NCI-H2171 treated with DMSO at 0.1 percent for 48 hours (cell line): ENCODE data around the gene SMS.
A peak's percentile ranks its signal among the peaks of the same experiment; 100 is the strongest.
"Not testable (repeated sequence)": the region's sequence is repeated elsewhere in the genome, so short reads cannot be mapped to it uniquely, and the experiment has no call there.

Source experiments
- DNase-seq: peaks from one replicate; lab custom pipeline; 2025; lab: John Stamatoyannopoulos, UW

The SMS gene

DNA sequence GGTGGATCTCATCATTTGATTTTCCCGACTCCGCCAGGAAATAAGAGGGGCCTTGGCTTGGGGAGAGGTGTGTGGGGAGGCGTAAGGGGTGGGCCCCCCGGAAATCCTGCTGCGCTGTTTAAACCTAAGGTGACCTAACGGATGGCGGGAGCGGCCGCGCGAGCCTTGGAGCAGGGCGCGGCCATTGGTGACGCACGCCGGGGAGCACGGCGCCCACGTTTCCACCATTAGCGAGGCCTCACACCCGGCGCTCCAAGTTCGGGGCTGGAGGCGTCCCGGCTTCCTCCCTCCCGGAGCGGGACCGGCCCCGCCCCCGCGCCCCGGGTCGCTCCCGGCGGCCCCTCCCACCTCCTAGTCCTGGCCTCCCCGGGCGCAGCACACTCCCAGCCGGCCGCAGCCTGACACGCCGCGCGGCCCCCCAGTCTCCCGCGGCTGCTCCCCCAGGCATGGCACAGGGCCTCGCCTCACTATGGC lies at the start of gene SMS:
Gene SMS (plus strand): TSS at position 354 of the 474 bp plus-strand sequence. CDS start 116 bp downstream, at position 470.
- DNase-seq: peak; percentile 59

DNA sequence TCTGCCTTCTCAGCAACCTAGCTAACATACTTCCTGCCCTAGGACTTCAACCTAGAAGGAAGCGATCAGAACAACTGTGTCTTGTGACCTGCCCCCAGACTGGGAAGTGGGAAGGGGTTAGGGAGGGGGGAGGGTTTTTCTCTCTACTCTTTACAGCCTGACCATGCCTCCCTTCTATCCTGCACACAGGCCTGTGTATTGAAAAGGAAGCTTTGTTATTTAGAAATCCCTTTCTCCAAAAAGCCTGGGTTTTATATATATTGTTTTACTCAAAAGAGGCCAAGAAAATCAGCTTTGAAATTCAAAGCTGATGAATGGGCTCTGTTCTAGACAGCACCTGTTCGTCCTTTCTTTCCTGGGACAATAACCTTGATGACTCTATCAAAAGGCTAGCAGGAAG lies 35.2 kb upstream of the SMS start:
- no peak for DNase-seq

DNA sequence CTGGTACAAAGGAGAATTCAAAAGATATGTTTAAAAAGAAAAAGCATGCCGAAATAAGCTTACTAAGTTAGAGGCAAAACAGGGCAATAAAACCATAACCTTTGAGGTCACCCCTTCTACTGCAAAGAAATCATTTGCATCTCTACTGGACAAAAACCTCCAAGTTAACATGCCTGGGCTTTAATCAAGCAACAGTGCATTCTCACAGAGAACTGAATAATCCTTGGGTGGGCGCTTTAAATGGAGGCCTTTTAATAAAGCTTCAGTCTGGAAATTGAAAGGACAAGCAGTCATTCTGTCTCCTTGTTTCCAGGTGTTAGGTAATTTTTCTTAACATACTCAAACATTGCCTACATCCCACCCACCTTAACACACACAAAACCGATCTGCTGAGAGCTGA lies 34.6 kb upstream of the SMS start:
- no peak for DNase-seq

DNA sequence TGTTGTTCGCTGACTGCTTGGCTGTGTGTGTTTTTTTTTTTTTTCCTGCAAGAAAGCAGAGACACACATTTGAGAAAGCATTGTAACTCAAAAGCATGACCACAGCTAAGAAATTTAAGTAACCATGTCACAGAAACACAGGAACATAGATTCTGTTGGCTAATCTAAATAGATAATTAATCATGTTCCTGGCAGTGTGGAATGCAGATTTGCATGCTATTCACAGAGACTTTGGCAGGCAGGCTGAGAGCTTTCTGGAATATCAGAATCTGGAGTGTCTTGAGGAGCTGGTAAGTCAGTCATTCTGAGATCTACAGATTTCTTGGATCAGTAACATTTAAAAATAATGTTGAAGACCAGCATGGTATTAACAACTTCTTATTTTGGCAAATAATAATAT lies 33.2 kb upstream of the SMS start:
- no peak for DNase-seq

DNA sequence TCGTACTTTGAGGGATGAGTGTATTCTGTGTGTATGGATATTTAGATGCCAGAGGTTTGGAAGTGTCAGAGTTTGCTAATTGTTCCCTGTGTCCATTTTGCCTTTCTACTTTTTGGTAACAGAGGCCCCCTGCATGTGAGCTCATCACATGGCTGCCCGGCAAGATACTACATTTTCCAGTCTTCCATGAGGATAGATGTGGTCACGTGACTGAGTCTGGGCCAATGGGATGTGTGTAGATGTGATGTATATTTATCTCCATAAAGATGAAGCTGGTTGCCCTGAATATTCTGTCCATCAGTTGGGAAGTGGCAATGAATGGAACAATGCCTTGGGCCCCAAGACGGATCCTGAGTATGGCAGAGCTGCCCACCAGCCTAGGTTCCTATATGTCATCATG lies 29.0 kb upstream of the SMS start:
- DNase-seq: no peak

DNA sequence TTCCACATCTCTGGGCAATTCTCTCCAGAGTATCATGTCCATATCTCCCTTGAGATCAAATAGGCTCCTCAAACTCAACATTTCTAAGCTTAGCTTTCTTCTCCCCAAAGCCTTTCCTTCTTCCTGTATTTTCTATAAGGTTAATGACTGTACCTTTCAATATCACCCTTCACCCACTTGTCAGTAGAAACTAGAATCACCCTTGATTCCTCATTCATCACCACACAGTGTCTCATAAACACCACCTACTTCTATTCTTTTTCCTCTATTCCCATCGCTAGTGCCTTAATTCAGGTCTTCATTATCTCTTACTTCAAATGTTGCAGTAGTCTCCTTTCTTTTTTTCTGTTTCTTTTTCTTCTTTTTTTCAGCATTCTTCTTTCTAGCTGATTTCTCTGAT lies 28.3 kb upstream of the SMS start:
- DNase-seq: no peak

DNA sequence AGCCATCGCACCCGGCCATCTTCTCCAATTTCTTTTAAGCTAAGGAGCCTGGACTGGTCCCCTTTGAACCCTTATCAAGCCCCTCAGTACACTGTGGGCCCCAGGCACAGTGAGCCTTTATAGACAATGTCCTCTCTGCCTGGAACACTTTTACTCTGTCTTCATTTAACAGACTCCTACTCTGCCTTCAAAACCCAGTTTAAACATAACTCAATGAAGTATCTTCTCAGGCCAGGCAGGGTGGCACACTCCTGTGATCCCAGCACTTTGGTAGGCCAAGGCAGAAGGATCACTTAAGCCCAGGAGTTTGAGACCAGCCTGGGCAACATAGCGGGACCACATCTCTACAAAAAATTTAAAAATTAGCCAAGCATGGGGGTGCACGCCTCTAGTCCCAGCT lies 27.5 kb upstream of the SMS start:
- no peak for DNase-seq

DNA sequence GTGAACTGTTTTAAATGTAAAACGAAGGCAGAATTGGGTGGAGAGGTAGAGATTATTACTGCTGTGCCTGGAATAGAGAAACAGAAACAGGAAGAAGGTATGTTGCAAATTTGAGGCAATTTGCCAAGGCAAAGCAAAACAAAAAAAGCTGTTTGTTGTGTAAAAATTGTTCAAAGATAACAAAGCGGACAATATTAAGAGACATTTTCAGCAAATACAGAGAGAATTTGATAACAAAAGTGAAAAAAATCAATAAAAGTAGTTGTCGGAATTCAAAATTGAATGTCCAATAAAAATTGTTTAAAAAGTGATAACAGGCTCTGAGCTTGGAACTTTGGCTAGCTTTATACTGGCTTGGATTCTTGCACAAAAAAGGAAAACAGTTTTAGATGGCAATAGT lies 14.4 kb upstream of the SMS start:
- no peak for DNase-seq

DNA sequence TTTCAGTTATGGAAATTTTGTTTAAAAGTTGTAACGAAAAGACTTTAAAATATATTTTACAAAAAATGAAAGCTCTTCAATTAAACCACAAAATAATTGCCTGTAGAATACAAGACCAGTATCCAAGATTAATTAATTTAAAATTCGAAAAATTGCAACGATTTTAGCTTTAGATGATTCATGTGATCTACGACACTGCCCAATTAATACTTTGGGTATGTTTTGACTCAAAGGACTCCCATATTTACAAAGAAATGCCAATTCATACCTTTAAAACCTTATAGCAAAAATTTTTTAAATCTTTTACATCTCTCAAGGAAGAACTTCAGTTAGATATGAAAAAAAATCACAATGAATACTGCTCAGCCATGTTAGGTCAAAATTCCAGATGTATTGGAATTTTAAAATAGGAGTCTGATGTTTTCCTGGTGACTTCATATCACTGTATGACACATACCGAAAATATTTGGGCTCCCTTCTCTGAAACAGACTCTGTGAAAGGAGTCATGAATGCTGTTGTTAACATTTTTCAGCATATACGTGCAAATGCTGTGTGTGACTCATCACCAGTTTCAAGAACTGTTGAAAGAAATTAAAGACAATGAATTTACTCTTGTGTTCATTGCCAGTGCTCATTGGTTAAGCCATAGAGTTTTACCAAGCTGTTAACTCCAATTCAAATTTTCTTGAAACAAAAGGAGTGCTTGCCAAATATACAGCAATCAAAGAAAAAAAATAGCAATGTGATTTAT lies 13.8 kb upstream of the SMS start:
- DNase-seq: no peak

DNA sequence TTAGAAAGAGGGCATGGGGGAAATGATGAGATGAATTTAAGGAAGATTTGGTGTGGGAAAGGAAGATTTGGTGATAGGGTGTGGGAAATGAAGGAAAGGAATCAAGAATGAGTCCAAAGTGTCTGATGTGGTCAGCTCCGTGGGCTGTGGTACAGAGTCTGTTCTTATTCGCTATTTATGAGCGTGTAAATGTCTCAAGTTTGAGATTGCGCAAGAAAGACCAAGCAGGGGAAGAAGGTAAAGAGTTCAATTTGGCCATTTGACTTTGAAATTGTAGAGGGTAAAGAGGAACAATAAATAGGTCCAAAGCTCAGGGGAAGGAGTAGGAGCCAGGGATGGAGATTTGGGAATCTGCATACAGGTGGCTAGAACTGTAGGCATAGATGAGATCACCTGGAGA lies 11.3 kb upstream of the SMS start:
- no peak for DNase-seq

DNA sequence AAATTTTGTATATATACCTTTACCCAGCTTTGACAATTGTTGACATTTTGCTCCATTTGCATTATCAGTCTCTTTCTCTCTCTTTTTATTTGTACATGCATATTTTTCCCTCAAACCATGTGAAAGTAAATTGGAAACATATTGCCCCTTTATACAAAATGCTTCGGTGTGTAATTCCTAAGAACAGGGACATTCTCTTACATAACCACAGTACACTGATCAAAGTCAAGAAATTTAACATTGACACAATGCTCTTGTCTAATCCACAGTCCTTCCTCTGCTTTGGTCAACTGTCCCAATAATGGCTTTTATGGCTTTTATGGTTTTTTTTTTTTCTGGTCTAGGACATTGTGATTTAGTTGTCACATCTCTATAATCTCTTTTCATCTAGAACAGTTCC lies 9.5 kb upstream of the SMS start:
- DNase-seq: no peak

DNA sequence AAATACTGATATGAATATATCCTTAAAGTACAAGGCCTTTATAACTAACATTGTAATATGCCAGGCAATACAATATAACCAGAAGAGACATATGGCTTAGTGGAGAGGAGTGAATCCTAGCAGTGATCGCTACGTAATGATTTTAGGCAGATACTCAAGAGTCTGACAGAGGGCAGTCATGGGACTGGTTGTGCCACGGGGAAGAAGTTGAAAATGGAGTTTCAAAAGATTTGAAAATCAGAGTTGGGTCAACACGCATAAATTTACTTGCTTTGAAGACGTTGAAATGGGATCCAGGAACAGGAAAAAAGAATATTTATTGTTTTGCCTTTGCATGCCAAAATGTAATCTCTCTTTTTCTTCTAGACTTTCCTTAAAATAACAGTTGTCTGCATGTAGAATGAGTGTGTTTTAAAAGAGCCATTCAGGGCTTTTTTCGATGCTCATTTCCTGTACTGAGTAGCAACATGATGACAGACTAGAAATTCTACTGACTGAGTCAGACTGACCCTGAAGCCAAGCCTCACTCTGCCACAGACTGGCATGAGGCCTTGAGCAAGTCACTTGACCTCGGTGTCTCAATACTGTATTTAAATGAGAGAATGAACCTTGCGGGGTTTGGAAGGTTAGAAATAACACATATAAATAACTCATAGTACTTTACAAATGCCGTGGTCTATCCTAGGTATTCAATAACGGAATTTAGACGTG lies 8.1 kb upstream of the SMS start:
- no peak for DNase-seq

DNA sequence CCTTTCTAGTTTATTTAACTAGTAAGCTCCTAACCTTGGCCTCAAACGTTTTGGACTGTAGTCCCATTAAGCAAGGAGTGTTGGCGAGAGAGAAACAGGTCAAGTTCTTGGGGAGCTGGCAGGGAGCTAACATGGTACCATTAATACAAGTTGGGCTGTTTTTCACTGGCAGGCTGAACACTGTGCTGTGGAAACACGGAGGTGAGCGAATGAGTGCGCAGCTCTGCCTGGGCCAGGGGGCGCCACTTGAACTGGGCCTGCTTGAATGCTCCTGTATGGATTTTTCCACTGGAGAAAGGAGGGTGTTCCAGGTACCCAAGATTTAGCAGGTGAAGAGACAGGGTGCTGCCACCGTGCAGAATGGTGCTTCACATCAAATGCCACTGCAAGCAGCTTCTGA lies 7.4 kb upstream of the SMS start:
- DNase-seq: no peak

DNA sequence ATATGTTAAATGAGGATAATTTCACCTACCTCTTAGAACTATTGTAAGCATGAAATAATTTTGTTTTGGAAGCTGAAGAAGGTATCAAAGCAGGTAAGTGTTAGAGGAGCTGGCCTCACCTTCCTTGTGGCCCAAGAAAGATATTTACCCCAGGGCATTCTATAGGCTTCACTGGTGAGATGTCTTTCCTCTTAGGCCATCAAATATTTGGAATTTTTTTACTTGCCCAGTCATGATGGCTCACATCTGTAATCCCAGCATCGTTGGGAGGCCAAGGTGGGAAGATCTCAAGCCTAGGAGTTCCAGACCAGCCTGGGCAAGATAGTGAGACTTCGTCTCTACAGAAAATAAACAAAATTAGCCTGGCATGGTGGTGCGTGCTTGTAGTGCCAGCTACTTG lies 6.1 kb upstream of the SMS start:
- no peak for DNase-seq

DNA sequence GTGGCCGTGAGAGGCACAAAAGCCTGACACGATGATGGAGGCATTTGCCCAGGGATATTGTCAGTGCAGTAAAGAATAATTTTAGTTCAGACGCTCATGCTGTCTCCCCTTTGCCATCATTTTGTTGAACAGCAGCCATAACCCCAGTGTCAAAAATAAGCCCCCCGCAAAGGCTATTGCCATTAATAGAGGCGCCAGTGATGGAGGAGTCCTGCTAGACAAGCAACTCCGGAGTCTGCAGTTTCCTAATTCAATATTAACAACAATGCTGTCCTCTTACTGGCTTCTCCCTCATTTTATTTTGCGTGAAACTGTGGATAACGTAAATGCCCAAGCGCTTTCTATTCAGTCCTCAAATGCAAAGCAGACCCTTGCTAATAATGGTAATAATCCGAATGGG lies 603 bp upstream of the SMS start:
- no peak for DNase-seq

DNA sequence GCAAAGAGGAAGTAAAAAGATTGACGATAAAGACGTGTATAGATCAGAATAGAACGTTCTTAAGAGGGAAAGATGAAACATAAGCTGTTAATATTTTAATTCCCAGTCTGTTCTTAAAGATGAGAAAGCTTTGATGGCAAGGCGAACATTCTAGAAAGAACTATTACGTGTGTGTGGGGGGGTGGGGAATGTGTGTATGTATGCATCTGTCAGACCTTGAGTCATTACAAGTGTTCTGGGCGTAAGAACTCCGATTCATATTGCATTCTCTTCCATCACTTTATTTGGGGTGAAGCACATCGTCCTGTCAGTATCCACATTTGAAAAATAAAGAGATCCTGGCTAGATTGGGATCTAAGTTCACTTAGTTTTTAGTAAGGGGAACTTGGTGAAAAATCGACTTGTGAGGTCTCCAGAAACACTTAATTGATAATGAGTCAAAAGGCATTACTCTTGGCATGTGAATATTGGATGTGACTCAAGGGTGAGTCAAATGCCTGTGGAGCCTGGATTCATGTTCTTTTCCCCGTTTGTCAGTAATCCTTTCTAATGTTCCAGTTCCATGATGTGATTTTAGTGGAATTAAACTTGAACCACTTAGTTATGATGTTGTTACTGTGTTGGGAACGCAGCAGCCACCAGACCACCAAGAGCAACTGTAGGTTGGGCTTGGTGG lies 3.1 kb downstream of the SMS start:
- DNase-seq: no peak

DNA sequence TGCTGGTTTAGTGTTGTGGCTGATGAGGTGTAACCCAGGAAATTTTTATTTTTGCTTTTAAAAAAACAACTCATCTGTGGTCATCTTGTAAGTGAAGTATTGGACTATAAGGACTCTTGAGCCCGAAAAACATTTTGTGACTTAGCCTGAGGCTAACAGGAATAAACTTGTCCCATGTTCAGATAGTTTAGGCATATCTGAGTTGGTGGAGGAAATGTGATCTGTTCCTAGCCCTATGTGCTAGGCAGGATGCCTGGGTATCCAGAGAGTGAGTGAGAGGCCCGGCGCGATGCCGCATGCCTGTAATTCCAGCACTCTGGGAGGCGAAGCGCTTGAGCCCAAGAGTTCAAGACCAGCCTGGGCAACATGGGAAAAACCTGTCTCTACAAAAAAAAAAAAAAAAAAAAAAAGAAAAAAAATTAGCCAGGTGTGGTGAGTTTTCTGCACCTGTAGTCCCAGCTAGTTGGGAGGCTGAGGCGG lies 3.7 kb downstream of the SMS start:
- DNase-seq: no peak

DNA sequence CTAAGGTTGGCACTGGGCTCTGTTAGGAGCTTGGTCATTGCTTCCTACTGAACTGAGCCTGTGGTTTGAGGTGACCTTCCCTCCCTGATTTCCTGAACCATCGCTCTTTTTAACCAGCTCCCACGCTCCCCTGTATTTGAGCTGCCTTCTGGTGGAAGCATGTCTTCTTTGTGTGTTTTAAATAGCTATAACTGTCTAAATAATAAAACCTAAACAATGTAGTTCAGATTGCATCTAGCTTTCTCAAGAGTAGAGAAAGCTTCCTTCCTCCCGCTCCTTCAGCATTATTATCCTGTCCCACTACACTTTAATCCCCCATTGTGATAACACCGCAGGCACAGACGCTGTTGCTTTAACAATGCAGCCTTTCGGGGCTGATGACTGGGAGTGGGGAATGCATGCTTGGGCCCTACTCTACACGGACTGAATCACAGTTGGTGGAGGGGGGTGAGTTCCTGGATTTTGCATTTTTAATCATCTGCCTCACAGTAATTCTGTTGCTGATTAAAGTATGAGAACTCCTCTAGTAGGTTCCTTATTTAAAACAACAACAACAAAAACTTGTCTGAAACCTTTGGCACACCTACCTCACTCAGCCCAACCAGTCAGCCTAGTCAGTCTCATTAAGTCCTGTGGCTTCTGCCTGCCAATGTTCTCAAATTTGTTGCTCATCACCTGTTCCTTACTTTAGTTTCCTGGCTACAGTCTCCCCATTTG lies 6.6 kb downstream of the SMS start:
- DNase-seq: no peak

DNA sequence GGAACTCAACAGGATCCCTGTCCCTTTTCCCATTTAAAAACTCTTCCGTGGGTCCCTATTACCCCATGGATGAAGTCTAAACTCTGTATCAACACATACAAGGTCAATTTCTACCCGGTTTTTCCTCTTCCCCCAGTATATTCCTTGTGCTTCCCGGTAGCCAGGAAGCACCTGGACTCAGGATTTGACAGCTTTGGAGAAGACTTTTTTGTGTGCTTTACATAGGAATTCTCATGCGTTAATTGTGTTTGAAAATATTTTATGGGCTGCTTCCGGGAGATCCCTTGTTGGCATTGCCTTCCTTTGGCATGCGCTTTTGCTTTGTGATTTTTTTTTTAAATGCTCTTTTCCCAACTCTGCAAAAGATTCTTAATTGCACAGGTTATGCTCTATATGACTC lies 7.2 kb downstream of the SMS start:
- DNase-seq: no peak

DNA sequence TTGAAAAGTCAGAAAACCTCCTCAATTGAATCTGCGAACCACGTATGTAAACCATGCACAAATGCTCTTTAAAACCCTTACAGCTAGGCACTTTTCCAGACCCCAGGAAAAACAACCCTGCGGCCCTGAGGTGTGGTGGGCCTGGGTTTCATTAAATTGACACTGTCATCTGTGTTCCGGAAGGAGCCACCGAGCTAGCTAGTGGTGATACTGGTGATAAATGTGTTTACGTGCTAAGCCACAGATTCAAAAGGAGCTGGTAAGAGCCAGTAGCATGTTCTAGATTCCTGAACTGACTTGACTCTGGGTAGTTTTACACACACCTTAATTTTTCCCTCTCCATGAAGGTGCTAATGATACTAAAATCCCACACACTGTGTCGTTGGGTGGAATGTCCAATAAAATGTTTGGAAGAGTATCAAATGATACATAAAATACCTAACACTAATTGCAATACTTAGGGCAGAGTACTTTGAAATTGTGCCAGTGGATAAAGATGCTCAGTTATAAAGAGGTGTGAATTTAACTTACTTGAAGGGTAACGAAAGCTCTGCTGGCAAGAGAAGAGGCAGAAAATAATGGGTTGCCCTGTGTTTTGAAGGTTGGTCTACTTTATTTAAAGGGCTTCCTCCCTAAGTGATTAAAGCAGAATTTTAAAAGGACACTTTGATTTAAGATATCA lies 8.5 kb downstream of the SMS start:
- DNase-seq: no peak

DNA sequence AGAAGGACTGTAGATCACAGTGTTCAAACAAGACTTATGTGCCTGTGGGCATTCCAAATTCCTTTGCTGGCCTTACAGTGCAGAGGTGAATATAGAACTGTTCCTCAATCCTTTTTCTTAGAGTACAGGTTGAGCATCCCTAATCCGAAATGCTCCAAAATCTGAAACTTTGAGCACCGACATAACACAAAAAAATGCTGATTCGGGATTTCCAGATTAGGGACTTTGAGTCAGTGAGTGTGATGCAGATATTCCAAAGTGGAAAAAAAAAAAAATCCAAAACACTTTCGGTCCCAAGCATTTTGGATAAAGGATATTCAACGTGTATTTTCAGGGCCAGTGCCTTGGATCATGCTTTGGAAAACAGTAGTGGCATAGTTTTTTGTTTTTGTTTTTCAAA lies 9.2 kb downstream of the SMS start:
- DNase-seq: no peak

DNA sequence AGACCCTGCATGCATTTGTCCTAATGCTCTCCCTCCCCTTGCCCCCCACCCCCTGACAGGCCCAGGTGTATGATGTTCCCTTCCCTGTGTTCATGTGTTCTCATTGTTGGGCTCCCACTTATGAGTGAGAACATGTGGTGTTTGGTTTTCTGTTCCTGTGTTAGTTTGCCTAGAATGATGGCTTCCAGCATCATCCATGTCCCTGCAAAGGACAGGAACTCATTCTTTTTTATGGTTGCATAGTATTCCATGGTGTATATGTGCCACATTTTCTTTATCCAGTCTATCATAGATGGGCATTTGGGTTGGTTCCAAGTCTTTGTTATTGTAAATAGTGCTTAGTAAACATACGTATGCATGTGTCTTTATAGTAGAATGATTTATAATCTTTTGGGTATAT lies 10.0 kb downstream of the SMS start:
- DNase-seq: not testable (repeated sequence)
